HG02642 (cell line): ENCODE measurements around the gene ZBTB14.

Experiments used
- ATAC-seq: cut with Tn5 transposase; IDR thresholded peaks from one replicate; pipeline ENCODE4 v1.9.1; 2021; ENCODE audit warnings: mild to moderate bottlenecking; ENCODE audit not compliant: unreplicated experiment, poor library complexity

The ZBTB14 gene

GRCh38 chr18:5295231-5295920 is at the start of gene ZBTB14:
ZBTB14 (minus strand) TSS chr18:5295726; CDS start chr18:5293246, 2,480 bp downstream.
- ATAC-seq, result peak; percentile 38

GRCh38 chr18:5339202-5339834 is 43.8 kb upstream of the ZBTB14 start:
- ATAC-seq, result no peak

- no peak for ATAC-seq
These were observed 39.0 kb upstream of the ZBTB14 start for GRCh38 chr18:5334456-5335075.

GRCh38 chr18:5318061-5318700 is 22.7 kb upstream of the ZBTB14 start:
- ATAC-seq, result no peak

GRCh38 chr18:5317186-5317585 is 21.7 kb upstream of the ZBTB14 start:
- ATAC-seq, result no peak

- no peak for ATAC-seq
These were observed 20.3 kb upstream of the ZBTB14 start for GRCh38 chr18:5315838-5316237.

- no peak for ATAC-seq
These were observed 15.9 kb upstream of the ZBTB14 start for GRCh38 chr18:5311301-5311989.

GRCh38 chr18:5309888-5310470 is 14.5 kb upstream of the ZBTB14 start:
- ATAC-seq, result peak; percentile 95

- ATAC-seq, result no peak
These were observed 10.3 kb upstream of the ZBTB14 start for GRCh38 chr18:5305835-5306234.

GRCh38 chr18:5304232-5304631 is 8.7 kb upstream of the ZBTB14 start:
- ATAC-seq, result no peak

GRCh38 chr18:5303636-5304035 is 8.1 kb upstream of the ZBTB14 start:
- ATAC-seq, result no peak

GRCh38 chr18:5302606-5303005 is 7.1 kb upstream of the ZBTB14 start:
- ATAC-seq, result no peak

- no peak for ATAC-seq
These were observed 5.0 kb upstream of the ZBTB14 start for GRCh38 chr18:5300476-5301010.

GRCh38 chr18:5298156-5298852 is 2.8 kb upstream of the ZBTB14 start:
- ATAC-seq, result no peak

- ATAC-seq, result no peak
These were observed 2.1 kb upstream of the ZBTB14 start for GRCh38 chr18:5297597-5297996.

GRCh38 chr18:5296706-5297320 is 1.3 kb upstream of the ZBTB14 start:
- ATAC-seq, result peak; percentile 11

GRCh38 chr18:5295981-5296705 is 617 bp upstream of the ZBTB14 start:
- ATAC-seq, result peak; percentile 71
